Measurements from ENCODE around the gene PLCB3. TPM values are rescaled to one million over a fixed set of nuclear protein-coding genes. Genes with fewer than 3 reads are reported as not detected.
A peak's percentile ranks its signal among the peaks of the same experiment; 100 is the strongest.

Gene PLCB3
- total RNA-seq, 1 experiment from 2014 or later, result 41.2 TPM

- ATAC-seq (no peak), DNase-seq (ENCODE audit: low read depth, low spot score) (no peak)
- in situ Hi-C loops (cut with HindIII; ENCODE audit: low pct_unique_long_range_greater_than_20kb, low sequenced_read_pairs) (no loop called here), intact Hi-C loops (cut with micrococcal nuclease; ENCODE audit: unreplicated experiment) (loop anchor here (10.0 kb wide), 1 partner anchor 55 kb away; the partner anchor contains the start of genes CATSPERZ and ESRRA)
- POLR2A ChIA-PET, result interaction anchor here (0.6 kb wide), 2 partner anchors 45 to 264 kb away, joined by 4 read pairs; no protein-coding TSS in a partner anchor
- Histone ChIP-seq H3K27me3 (ENCODE audit: control insufficient read depth, insufficient read depth, low read length) (no peaks in the 10 kb centered on the region), H3K9me3 (ENCODE audit: control insufficient read depth, insufficient read depth, low read depth, low read length) (no peaks in the 10 kb centered on the region), H3K4me3 (ENCODE audit: low read depth in 2 of 2, low read length in 2 of 2) (no peak overlapping the region), H3K27ac (ENCODE audit: low read length) (peak overlapping the region; percentile 53), H3K36me3 (ENCODE audit: control insufficient read depth, insufficient read depth, low read length) (peaks cover 7% of the 10 kb centered on the region; the same call in 1 of the 2 replicates), H3K4me1 (ENCODE audit: control insufficient read depth, insufficient read depth, low read length) (peaks cover 42% of the 10 kb centered on the region)
- BruUV-seq (replicated peaks), result no TSS peak
- CTCF ChIA-PET, result no interaction called here
- TF ChIP-seq TCF7L2 (IDR thresholded peaks at IDR 0.05; ENCODE audit: low read depth, low read length), result no peak
- no peak for TF ChIP-seq REST (IDR thresholded peaks at IDR 0.05; ENCODE audit: insufficient read depth in 1 of 2, low read depth in 2 of 2, low read length in 1 of 2)
- no peak for TF ChIP-seq POLR2AphosphoS5 (IDR thresholded peaks at IDR 0.05; ENCODE audit: low read depth, low read length)
- no peak for TF ChIP-seq SIN3A (IDR thresholded peaks at IDR 0.05; ENCODE audit: borderline replicate concordance, insufficient read depth, low read depth, low read length)
Measured at GRCh38 chr11:64249563-64250414, 1.5 kb upstream of the PLCB3 start.

- Histone ChIP-seq H3K4me1 (ENCODE audit: control insufficient read depth, insufficient read depth, low read length) (peaks cover 41% of the 10 kb centered on the region), H3K9me3 (ENCODE audit: control insufficient read depth, insufficient read depth, low read depth, low read length) (no peaks in the 10 kb centered on the region), H3K4me3 (ENCODE audit: low read depth in 2 of 2, low read length in 2 of 2) (peak overlapping the region; percentile 65 to 84), H3K36me3 (ENCODE audit: control insufficient read depth, insufficient read depth, low read length) (peaks cover 5% of the 10 kb centered on the region; the same call in 1 of the 2 replicates), H3K27me3 (ENCODE audit: control insufficient read depth, insufficient read depth, low read length) (no peaks in the 10 kb centered on the region), H3K27ac (ENCODE audit: low read length) (peak overlapping the region; percentile 65)
- ATAC-seq (peak; percentile 13), DNase-seq (ENCODE audit: low read depth, low spot score) (no peak)
- CTCF ChIA-PET, result interaction anchor here (0.8 to 1.8 kb wide), 2 partner anchors 19 to 54 kb away, joined by 4 read pairs; no protein-coding TSS in a partner anchor
- in situ Hi-C loops (cut with HindIII; ENCODE audit: low pct_unique_long_range_greater_than_20kb, low sequenced_read_pairs), result no loop called here
- POLR2A ChIA-PET, result no interaction called here
- TF ChIP-seq REST (IDR thresholded peaks at IDR 0.05; ENCODE audit: insufficient read depth in 1 of 2, low read depth in 2 of 2, low read length in 1 of 2) (no peak), TCF7L2 (IDR thresholded peaks at IDR 0.05; ENCODE audit: low read depth, low read length) (no peak), SIN3A (IDR thresholded peaks at IDR 0.05; ENCODE audit: borderline replicate concordance, insufficient read depth, low read depth, low read length) (no peak), CTCF (IDR thresholded peaks at IDR 0.05) (no peak), POLR2AphosphoS5 (IDR thresholded peaks at IDR 0.05; ENCODE audit: low read depth, low read length) (no peak)
- BruUV-seq (replicated peaks), result no TSS peak
- intact Hi-C loops (cut with micrococcal nuclease; ENCODE audit: unreplicated experiment), result no loop called here
Measured at GRCh38 chr11:64250415-64251015, 815 bp upstream of the PLCB3 start.

Measured in Panc1 (cell line).